ENCODE results near the gene WDFY4. TPM values are rescaled to one million over a fixed set of nuclear protein-coding genes. Genes with fewer than 3 reads are reported as not detected.

WDFY4 gene
- polyA plus RNA-seq, 1 donor from 2014 or later, result not detected

DNA sequence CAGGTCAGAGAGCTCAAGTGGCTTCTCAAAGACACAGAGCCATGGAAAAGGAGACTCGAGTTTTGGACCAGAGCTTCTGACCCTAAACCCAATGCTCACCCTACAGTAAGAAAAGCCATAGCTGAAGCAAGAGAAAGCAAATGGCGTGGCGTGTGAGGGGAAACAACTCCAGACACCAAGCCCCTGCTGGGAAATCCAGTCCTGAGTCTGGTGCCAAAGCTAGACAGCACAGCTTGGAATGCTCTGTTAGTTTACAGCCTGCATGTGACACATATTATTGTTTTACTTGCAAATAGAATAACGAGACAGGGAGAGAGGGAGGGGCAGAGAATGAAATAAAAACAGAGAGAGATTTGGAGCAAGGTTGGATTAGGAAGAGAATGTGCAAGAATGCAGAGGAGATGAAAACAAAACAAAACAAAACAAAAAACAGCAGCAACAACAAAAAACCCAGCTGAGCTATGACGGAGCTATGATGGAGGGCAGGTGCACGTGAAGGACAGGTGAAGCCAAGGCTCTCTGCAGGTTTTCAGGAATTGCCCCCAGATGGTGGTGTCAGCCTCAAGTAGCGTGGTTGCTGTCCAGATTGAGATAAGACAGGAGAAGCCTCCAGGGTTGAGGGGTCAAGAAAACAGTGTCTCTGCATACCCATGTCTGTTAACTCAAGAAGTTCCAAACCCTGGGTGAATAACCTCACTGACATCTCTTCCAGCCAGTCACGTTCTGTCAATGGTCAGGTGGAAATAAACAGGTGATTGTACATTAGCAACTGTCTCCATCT lies 324.7 kb downstream of the WDFY4 start:
- no peak overlapping the region for H2AFZ ChIP-seq (ENCODE audit: low read depth, low read length)
- H3F3A ChIP-seq (ENCODE audit: insufficient read depth, low read length, poor library complexity, severe bottlenecking), result no peaks in the 10 kb centered on the region
- H3K27me3 ChIP-seq (ENCODE audit: insufficient read depth, low read depth, low read length), result no peaks in the 10 kb centered on the region
- no peaks in the 10 kb centered on the region for H4K20me1 ChIP-seq (ENCODE audit: insufficient read depth)
- no peaks in the 10 kb centered on the region for H3K79me2 ChIP-seq (replicated peaks; ENCODE audit: insufficient read depth, low read length)
- no peak overlapping the region for H3K4me3 ChIP-seq (ENCODE audit: low read length)
- H3K9me2 ChIP-seq (ENCODE audit: insufficient read depth, low read length), result no peaks in the 10 kb centered on the region
- no peaks in the 10 kb centered on the region for H3K9me3 ChIP-seq (ENCODE audit: low read length)
- H3K36me3 ChIP-seq (ENCODE audit: insufficient read depth, low read length), result no peaks in the 10 kb centered on the region
- no peak overlapping the region for H3K9ac ChIP-seq (ENCODE audit: low read length)
- TF ChIP-seq EP300 (conservative IDR thresholded peaks at IDR 0.05; ENCODE audit: poor library complexity, severe bottlenecking), result no peak
- no peak for TF ChIP-seq RAD21 (conservative IDR thresholded peaks at IDR 0.05)
- TF ChIP-seq POLR2AphosphoS5 (IDR thresholded peaks at IDR 0.05), result no peak
- TF ChIP-seq, protein P1, sequence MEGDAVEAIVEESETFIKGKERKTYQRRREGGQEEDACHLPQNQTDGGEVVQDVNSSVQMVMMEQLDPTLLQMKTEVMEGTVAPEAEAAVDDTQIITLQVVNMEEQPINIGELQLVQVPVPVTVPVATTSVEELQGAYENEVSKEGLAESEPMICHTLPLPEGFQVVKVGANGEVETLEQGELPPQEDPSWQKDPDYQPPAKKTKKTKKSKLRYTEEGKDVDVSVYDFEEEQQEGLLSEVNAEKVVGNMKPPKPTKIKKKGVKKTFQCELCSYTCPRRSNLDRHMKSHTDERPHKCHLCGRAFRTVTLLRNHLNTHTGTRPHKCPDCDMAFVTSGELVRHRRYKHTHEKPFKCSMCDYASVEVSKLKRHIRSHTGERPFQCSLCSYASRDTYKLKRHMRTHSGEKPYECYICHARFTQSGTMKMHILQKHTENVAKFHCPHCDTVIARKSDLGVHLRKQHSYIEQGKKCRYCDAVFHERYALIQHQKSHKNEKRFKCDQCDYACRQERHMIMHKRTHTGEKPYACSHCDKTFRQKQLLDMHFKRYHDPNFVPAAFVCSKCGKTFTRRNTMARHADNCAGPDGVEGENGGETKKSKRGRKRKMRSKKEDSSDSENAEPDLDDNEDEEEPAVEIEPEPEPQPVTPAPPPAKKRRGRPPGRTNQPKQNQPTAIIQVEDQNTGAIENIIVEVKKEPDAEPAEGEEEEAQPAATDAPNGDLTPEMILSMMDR (IDR thresholded peaks at IDR 0.05; ENCODE audit: poor library complexity, severe bottlenecking), result no peak
- TF ChIP-seq SMC3 (conservative IDR thresholded peaks at IDR 0.05; ENCODE audit: poor library complexity), result no peak
- TF ChIP-seq REST (IDR thresholded peaks at IDR 0.05; ENCODE audit: borderline replicate concordance), result no peak
- no peak for TF ChIP-seq MXI1 (conservative IDR thresholded peaks at IDR 0.05; ENCODE audit: poor library complexity, severe bottlenecking)
- TF ChIP-seq TAF1 (IDR thresholded peaks at IDR 0.05; ENCODE audit: low read depth), result no peak
- TF ChIP-seq EZH2 (IDR thresholded peaks at IDR 0.05; ENCODE audit: borderline replicate concordance, insufficient read depth, low read length, poor library complexity, severe bottlenecking), result no peak
- H3K27ac ChIP-seq (ENCODE audit: low read length), result no peak overlapping the region
- no peak overlapping the region for H3K4me2 ChIP-seq (ENCODE audit: low read length)

GRCh38 chr10:49010295-49010694 lies 325.6 kb downstream of the WDFY4 start:
- no peak overlapping the region for H2AFZ ChIP-seq (ENCODE audit: low read depth, low read length)
- no peaks in the 10 kb centered on the region for H3K9me2 ChIP-seq (ENCODE audit: insufficient read depth, low read length)
- no peaks in the 10 kb centered on the region for H3K9me3 ChIP-seq (ENCODE audit: low read length)
- H3K36me3 ChIP-seq (ENCODE audit: insufficient read depth, low read length), result no peaks in the 10 kb centered on the region
- H3K27me3 ChIP-seq (ENCODE audit: insufficient read depth, low read depth, low read length), result no peaks in the 10 kb centered on the region
- no peak overlapping the region for H3K27ac ChIP-seq (ENCODE audit: low read length)
- no peak overlapping the region for H3K4me3 ChIP-seq (ENCODE audit: low read length)
- no peaks in the 10 kb centered on the region for H3K79me2 ChIP-seq (replicated peaks; ENCODE audit: insufficient read depth, low read length)
- no peaks in the 10 kb centered on the region for H3F3A ChIP-seq (ENCODE audit: insufficient read depth, low read length, poor library complexity, severe bottlenecking)
- TF ChIP-seq RAD21 (conservative IDR thresholded peaks at IDR 0.05) (no peak), MXI1 (conservative IDR thresholded peaks at IDR 0.05; ENCODE audit: poor library complexity, severe bottlenecking) (no peak), POLR2AphosphoS5 (IDR thresholded peaks at IDR 0.05) (no peak), EZH2 (IDR thresholded peaks at IDR 0.05; ENCODE audit: borderline replicate concordance, insufficient read depth, low read length, poor library complexity, severe bottlenecking) (no peak), SMC3 (conservative IDR thresholded peaks at IDR 0.05; ENCODE audit: poor library complexity) (no peak), EP300 (conservative IDR thresholded peaks at IDR 0.05; ENCODE audit: poor library complexity, severe bottlenecking) (no peak), TAF1 (IDR thresholded peaks at IDR 0.05; ENCODE audit: low read depth) (no peak), REST (IDR thresholded peaks at IDR 0.05; ENCODE audit: borderline replicate concordance) (no peak)
- TF ChIP-seq, protein P1 (IDR thresholded peaks at IDR 0.05; ENCODE audit: poor library complexity, severe bottlenecking), result no peak
- no peaks in the 10 kb centered on the region for H4K20me1 ChIP-seq (ENCODE audit: insufficient read depth)
- no peak overlapping the region for H3K9ac ChIP-seq (ENCODE audit: low read length)
- H3K4me2 ChIP-seq (ENCODE audit: low read length), result no peak overlapping the region
